Adrenal gland (tissue), 5 donors: ENCODE data around the gene NIF3L1.

ENCODE experiments used
- POLR2A ChIP-seq, 2 donors: fragments of 450-650 bp; IDR thresholded peaks; one replicate each; pipeline ENCODE4 v1.6.1; 2017; ENCODE audit warnings: antibody characterized with exemption in 2 of 2, mild to moderate bottlenecking in 2 of 2, moderate library complexity in 1 of 2
- TF ChIP-seq, protein P1 (sequence below), 6 experiments: fragments of 450-650 bp in 4 of 6; fragments of 200-600 bp in 2 of 6; sonication (generic) in 1 of 6; IDR thresholded peaks; 1 replicate in 5 of 6; 2 replicates in 1 of 6; pipeline versions ENCODE4 v1.5.1 to v1.8.0; 2016 to 2021; ENCODE audit warnings: antibody characterized with exemption in 6 of 6, mild to moderate bottlenecking in 2 of 6, moderate library complexity in 1 of 6
- donor health status: DM: no; HTN: no; CAD: no.

DNA sequence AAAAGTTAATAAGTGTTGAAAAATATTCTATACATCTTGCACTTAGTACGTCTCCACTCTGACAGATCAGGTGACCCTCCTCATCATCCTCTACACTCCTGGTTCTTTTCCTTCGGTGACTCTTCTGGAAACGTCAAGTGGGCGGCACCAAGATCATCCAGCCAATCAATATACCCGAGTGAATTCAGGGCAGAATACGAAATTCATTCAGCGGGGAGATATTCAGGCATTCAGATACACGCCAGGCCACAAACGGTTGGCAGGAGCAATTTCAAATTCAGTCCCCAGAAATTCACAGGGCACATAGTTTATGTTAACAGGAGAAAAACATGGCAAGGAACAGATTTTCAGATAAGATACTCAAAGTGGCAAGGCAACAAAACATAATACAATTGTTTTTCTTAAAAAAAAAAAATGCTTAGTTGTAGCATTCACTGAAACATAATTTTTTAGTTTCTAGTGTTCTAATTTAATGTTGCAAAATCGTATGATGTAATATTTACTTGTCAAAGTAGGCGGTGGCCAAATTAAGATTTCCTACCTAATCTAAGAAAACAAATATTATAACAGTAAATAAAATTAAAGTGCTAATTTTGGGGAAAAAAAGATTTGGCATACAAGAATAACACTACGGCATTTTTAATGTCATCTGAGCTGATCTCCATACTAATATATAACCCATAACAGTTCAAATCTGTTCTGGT lies 28.9 kb upstream of the NIF3L1 start:
- TF ChIP-seq, protein P1, sequence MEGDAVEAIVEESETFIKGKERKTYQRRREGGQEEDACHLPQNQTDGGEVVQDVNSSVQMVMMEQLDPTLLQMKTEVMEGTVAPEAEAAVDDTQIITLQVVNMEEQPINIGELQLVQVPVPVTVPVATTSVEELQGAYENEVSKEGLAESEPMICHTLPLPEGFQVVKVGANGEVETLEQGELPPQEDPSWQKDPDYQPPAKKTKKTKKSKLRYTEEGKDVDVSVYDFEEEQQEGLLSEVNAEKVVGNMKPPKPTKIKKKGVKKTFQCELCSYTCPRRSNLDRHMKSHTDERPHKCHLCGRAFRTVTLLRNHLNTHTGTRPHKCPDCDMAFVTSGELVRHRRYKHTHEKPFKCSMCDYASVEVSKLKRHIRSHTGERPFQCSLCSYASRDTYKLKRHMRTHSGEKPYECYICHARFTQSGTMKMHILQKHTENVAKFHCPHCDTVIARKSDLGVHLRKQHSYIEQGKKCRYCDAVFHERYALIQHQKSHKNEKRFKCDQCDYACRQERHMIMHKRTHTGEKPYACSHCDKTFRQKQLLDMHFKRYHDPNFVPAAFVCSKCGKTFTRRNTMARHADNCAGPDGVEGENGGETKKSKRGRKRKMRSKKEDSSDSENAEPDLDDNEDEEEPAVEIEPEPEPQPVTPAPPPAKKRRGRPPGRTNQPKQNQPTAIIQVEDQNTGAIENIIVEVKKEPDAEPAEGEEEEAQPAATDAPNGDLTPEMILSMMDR (IDR thresholded peaks at IDR 0.05): no peak
- TF ChIP-seq POLR2A (IDR thresholded peaks at IDR 0.05): peak; percentile 63 to 85
